Left lung (tissue), 10 donors: ENCODE data around the gene FNTB. TPM values are rescaled to one million over a fixed set of nuclear protein-coding genes. Genes with fewer than 3 reads are reported as not detected.

ENCODE experiments used
- ATAC-seq: fragments of 200-7000 bp; cut with Tn5 transposase; one replicate; pipeline ENCODE4 v1.9.1; 2020; ENCODE audit warnings: moderate library complexity
- DNase-seq, 4 donors: peaks; one replicate each; pipeline ENCODE4 v3.0.0-alpha.2; 2013 to 2020
- H3K27ac ChIP-seq, 2 donors: fragments of 200-600 bp; sonication (generic) in 1 of 2; one replicate each; pipeline versions ENCODE4 v1.5.0 to v1.8.0; 2020 to 2021
- H3K27me3 ChIP-seq, 2 donors: fragments of 200-600 bp; sonication (generic) in 1 of 2; one replicate each; pipeline versions ENCODE4 v1.5.0 to v1.8.0; 2020 to 2021
- H3K36me3 ChIP-seq, 2 donors: fragments of 200-600 bp; sonication (generic) in 1 of 2; one replicate each; pipeline versions ENCODE4 v1.5.0 to v1.8.0; 2020 to 2021
- H3K4me1 ChIP-seq, 2 donors: fragments of 200-600 bp; one replicate each; pipeline ENCODE4 v1.8.0; 2021
- H3K4me3 ChIP-seq, 2 donors: fragments of 200-600 bp; sonication (generic) in 1 of 2; one replicate each; pipeline versions ENCODE4 v1.5.0 to v1.8.0; 2020 to 2021; ENCODE audit warnings: mild to moderate bottlenecking in 1 of 2
- H3K9me3 ChIP-seq, 2 donors: fragments of 200-600 bp; sonication (generic) in 1 of 2; one replicate each; pipeline versions ENCODE4 v1.5.0 to v1.8.0; 2020 to 2021
- CTCF ChIP-seq, 2 donors: fragments of 200-600 bp; sonication (generic) in 1 of 2; IDR thresholded peaks; one replicate each; pipeline versions ENCODE4 v1.5.0 to v1.8.0; 2021; ENCODE audit warnings: antibody characterized with exemption in 2 of 2
- intact Hi-C, 2 donors: fragments of 100-400 bp; cut with DNase I; formaldehyde crosslinking; loops; one replicate each; pipeline versions ENCODE4 v1.11.2 to v1.14.2; 2022
- polyA plus RNA-seq, 6 donors: library from polyadenylated mRNA; unstranded; fragments of 120-200 nt; gene quantifications; one replicate each; pipeline ENCODE4 v1.2.1, GENCODE V29; 2013; ENCODE audit not compliant: insufficient read length in 6 of 6
- total RNA-seq, 2 donors: library from RNA; stranded (reverse); fragmentation: NEBNext Ultra II Directional; extraction: Animal tissue kit (Norgen Biotek cat#: 25700); gene quantifications; one replicate each; pipeline ENCODE4 v1.2.1, GENCODE V29; 2021
- donor health status: DM: no; HTN: yes; CAD: no.
- donor health status: DM: no; HTN: no; CAD: no.

FNTB gene
- total and polyA plus RNA-seq, 8 donors, result 16.6 to 32.7 (median 29.4) TPM

GRCh38 chr14:64956697-64957406 lies 29.8 kb upstream of the FNTB start:
- Histone ChIP-seq H3K36me3 (peaks cover 0 to 7% of the 10 kb centered on the region in 2 donors), H3K4me1 (no peaks in the 10 kb centered on the region), H3K9me3 (no peaks in the 10 kb centered on the region), H3K4me3 (no peak overlapping the region), H3K27me3 (no peaks in the 10 kb centered on the region), H3K27ac (no peak overlapping the region)
- intact Hi-C loops, result no loop called here
- ATAC-seq (no peak), DNase-seq (no peak)
- TF ChIP-seq CTCF (IDR thresholded peaks at IDR 0.05), result no peak

- Histone ChIP-seq H3K36me3 (peaks cover 0 to 6% of the 10 kb centered on the region in 2 donors), H3K4me3 (no peak overlapping the region), H3K4me1 (no peaks in the 10 kb centered on the region), H3K9me3 (no peaks in the 10 kb centered on the region), H3K27me3 (no peaks in the 10 kb centered on the region), H3K27ac (no peak overlapping the region)
- intact Hi-C loops, result no loop called here
- DNase-seq, result no peak
- ATAC-seq, result no peak
- no peak for TF ChIP-seq CTCF (IDR thresholded peaks at IDR 0.05)
Observed at GRCh38 chr14:64958201-64958600, 28.5 kb upstream of the FNTB start.

- intact Hi-C loops, result no loop called here
- Histone ChIP-seq H3K9me3 (no peaks in the 10 kb centered on the region), H3K4me3 (no peak overlapping the region), H3K4me1 (no peaks in the 10 kb centered on the region), H3K27ac (no peak overlapping the region), H3K36me3 (peaks cover 0 to 1% of the 10 kb centered on the region in 2 donors), H3K27me3 (no peaks in the 10 kb centered on the region)
- no peak for TF ChIP-seq CTCF (IDR thresholded peaks at IDR 0.05)
- DNase-seq (no peak), ATAC-seq (no peak)
Observed at GRCh38 chr14:64958743-64959142, 28.0 kb upstream of the FNTB start.

GRCh38 chr14:64960762-64961276 lies 25.9 kb upstream of the FNTB start:
- Histone ChIP-seq H3K27ac (no peak overlapping the region), H3K4me1 (no peaks in the 10 kb centered on the region), H3K4me3 (no peak overlapping the region), H3K36me3 (no peaks in the 10 kb centered on the region), H3K9me3 (no peaks in the 10 kb centered on the region), H3K27me3 (no peaks in the 10 kb centered on the region)
- intact Hi-C loops, result no loop called here
- TF ChIP-seq CTCF (IDR thresholded peaks at IDR 0.05), result no peak
- no peak for DNase-seq
- ATAC-seq, result no peak

- intact Hi-C loops, result no loop called here
- DNase-seq, result no peak
- Histone ChIP-seq H3K27ac (no peak overlapping the region), H3K9me3 (no peaks in the 10 kb centered on the region), H3K27me3 (no peaks in the 10 kb centered on the region), H3K4me3 (no peak overlapping the region), H3K4me1 (no peaks in the 10 kb centered on the region), H3K36me3 (no peaks in the 10 kb centered on the region)
- ATAC-seq, result no peak
- TF ChIP-seq CTCF (IDR thresholded peaks at IDR 0.05), result no peak
Observed at GRCh38 chr14:64963611-64964010, 23.1 kb upstream of the FNTB start.
